KOPT-K1 (cell line): ENCODE data around the gene REX1BD.

Experiments used
- H3K27ac ChIP-seq: fragments of 200-600 bp; sonication (generic); 2 replicates; pipeline ENCODE4 v1.5.1; 2016; ENCODE audit warnings: antibody characterized with exemption, mild to moderate bottlenecking, low read depth, low read length; ENCODE audit not compliant: poor library complexity, severe bottlenecking
- H3K36me3 ChIP-seq: fragments of 200-600 bp; sonication (generic); 2 replicates; pipeline ENCODE4 v1.5.1; 2017; ENCODE audit warnings: antibody characterized with exemption, mild to moderate bottlenecking, low read length, moderate library complexity; ENCODE audit not compliant: insufficient read depth
- H3K9me3 ChIP-seq: fragments of 200-600 bp; sonication (generic); 2 replicates; pipeline ENCODE4 v1.5.1; 2017; ENCODE audit warnings: antibody characterized with exemption, low read length, mild to moderate bottlenecking; ENCODE audit not compliant: insufficient read depth, poor library complexity, severe bottlenecking

The REX1BD gene

DNA sequence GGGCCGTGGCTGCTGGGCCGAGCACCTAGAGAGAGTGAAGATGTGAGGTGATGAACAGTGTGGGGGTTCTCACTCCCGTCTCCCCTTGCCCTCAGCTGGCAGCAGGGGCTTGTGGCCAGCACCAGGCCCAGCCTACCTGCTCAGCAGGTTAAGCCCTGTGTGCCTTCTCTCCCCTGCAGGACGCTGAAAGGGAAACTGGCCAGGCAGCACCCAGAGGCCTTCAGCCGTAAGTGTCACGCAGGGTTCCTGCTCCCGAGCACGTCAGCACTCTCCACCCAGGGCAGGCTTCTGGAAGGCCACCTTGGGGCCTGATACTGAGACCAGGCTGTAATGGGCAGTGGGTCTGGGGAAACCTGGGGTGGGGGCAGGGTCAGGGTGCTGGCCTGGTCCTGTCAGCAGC, 21.6 kb upstream of the REX1BD start:
- H3K9me3 ChIP-seq = no peaks in the 10 kb centered on the region
- H3K27ac ChIP-seq = no peak overlapping the region
- H3K36me3 ChIP-seq = peaks cover 78% of the 10 kb centered on the region

GRCh38 chr19:18568367-18568766, 20.2 kb upstream of the REX1BD start:
- H3K9me3 ChIP-seq = no peaks in the 10 kb centered on the region
- no peak overlapping the region for H3K27ac ChIP-seq
- peaks cover 70% of the 10 kb centered on the region for H3K36me3 ChIP-seq

DNA sequence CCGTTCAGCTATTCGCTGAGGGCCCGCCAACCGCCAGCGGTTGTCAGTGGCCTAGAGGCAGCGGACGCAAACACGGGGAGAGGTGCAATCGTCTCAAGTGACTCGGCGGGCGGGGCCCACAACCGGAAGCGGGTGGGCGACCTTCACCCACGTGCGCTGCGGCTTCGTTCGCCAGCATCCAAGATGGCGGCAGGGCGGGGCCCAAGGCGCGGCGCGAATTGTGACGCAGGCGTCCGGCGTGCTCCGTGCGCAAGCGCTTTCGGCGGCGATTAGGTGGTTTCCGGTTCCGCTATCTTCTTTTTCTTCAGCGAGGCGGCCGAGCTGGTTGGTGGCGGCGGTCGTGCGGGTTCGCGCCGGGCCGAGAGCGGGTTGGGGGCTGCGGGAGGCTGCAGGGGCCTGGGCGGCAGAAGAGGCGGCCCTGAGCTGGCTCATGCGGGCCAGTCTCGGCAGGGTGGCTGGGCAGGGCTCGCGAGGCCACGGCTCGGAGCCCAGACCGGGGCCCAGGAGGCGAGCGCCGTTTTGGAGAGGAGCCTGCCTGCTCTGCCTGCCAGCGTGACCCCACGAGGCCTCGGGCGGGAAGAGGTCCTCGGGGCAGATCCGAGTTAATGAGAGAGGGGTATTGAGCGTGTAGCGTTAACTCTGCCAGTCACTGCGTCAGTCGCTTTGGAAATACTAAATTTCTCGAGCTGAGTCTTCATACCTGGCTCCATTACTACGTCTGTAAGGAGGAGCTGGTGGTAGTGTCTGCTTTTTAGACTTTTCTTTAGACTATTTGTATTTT, 16.8 kb upstream of the REX1BD start, which contains the start of gene UBA52:
UBA52 (plus strand) TSS at position 294 of the 781 bp plus-strand sequence. CDS start 1,444 bp downstream, outside the sequence.
- Histone ChIP-seq H3K9me3 (no peaks in the 10 kb centered on the region), H3K36me3 (peaks cover 70% of the 10 kb centered on the region), H3K27ac (peak within 1 kb of the TSS; percentile 80)

DNA sequence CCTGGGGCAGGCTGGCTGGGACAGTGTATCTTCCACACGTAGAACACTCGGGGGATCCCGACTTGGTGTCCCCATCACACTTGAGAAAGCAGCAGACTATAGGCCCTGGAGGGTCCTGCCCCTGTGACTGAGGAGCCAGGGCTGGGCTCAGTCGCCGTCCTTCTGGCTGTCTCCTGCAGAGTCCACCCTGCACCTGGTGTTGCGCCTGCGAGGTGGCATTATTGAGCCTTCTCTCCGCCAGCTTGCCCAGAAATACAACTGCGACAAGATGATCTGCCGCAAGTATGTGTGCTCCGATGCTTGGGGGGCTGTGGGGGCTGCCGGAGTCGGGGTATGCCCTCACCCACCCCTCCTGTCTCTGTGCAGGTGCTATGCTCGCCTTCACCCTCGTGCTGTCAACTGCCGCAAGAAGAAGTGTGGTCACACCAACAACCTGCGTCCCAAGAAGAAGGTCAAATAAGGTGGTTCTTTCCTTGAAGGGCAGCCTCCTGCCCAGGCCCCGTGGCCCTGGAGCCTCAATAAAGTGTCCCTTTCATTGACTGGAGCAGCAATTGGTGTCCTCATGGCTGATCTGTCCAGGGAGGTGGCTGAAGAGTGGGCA, 13.8 kb upstream of the REX1BD start:
- Histone ChIP-seq H3K9me3 (no peaks in the 10 kb centered on the region), H3K36me3 (peaks cover 60% of the 10 kb centered on the region), H3K27ac (no peak overlapping the region)

- H3K36me3 ChIP-seq = peaks cover 60% of the 10 kb centered on the region
- H3K9me3 ChIP-seq = no peaks in the 10 kb centered on the region
- H3K27ac ChIP-seq = no peak overlapping the region
Observed at GRCh38 chr19:18576383-18576782, 12.2 kb upstream of the REX1BD start.

- Histone ChIP-seq H3K36me3 (peaks cover 60% of the 10 kb centered on the region), H3K9me3 (no peaks in the 10 kb centered on the region)
Observed at GRCh38 chr19:18577365-18577914, 11.2 kb upstream of the REX1BD start.

GRCh38 chr19:18580311-18580710, 8.3 kb upstream of the REX1BD start:
- Histone ChIP-seq H3K27ac (no peak overlapping the region), H3K9me3 (no peaks in the 10 kb centered on the region), H3K36me3 (peaks cover 34% of the 10 kb centered on the region)

More at GRCh38 chr19:18577365-18577914, 11.2 kb upstream of the REX1BD start:
- H3K27ac ChIP-seq = no peak overlapping the region

DNA sequence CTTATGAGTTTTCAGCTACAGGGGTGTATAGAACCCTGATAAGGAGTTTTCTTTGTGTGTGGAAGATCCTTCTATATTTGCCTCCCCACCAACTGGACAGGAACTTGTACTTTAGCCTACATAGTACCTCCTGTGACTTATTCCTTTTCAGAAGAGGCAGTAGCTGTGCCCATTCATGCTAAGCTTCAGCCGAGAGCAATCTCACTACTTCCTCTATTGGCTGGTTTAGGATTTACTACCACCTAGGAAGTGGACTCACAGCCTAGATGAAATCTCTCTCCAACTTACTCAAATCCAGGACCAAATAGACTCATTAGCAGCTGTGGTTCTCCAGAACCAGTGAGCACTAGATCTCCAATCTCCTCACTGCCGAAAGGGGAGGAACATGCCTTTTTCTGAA, 2.3 kb upstream of the REX1BD start:
- H3K9me3 ChIP-seq = no peaks in the 10 kb centered on the region
- H3K36me3 ChIP-seq = peaks cover 7% of the 10 kb centered on the region; the same call in 1 of the 2 replicates
- H3K27ac ChIP-seq = no peak overlapping the region

DNA sequence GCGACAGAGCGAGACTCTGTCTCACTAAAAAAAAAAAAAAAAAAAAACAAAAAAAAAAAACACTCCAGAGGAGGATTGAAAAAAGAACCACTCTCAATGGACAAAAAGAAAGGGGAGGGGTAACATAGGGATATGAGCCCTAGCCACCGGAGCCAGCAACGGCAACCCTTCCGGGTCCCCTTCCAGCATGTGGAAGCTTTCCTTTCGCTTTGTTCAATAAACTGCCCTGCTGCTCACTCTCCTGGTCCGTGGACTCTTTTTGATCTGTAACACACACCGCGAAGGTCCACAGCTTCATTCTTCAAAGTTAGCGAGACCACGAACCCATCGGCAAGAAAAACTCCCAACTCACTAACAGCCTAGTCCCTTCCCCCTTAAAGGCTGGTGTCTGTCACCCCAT, 1.0 kb upstream of the REX1BD start:
- Histone ChIP-seq H3K27ac (peak overlapping the region; percentile 73), H3K9me3 (no peaks in the 10 kb centered on the region), H3K36me3 (peaks cover 8% of the 10 kb centered on the region; the same call in 1 of the 2 replicates)

DNA sequence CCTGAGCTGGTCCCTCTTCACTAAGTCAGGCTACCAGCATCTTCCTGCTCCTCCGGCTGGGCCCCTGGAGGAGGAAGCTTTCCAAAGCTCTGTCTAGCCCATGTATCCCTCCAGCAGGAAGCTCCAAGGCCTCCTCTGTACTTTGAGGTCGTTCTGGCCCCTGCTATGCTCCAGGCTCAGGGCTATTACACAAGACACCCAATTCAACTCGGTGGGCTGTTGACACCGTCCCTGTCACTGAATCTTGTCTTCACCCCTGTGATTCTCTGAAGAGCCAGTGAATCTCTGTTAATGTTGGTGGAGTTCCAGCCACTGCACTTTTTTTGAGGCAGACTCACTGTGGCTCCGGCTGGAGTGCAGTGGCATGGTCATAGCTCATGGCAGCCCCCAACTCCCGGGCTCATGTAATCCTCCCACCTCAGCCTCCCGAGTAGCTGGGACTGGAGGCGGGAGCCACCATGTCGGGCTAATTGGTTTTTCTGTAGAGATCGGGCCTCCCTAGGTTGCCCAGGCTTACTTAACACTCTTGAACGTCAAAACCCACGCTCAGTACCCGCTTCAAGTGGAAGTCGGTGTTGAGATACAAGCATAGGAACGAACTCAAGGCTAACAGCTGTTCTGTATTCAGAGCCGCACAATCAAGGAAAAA, 512 bp upstream of the REX1BD start:
- H3K27ac ChIP-seq = peak overlapping the region; percentile 73
- no peaks in the 10 kb centered on the region for H3K9me3 ChIP-seq
- H3K36me3 ChIP-seq = peaks cover 8% of the 10 kb centered on the region; the same call in 1 of the 2 replicates

- Histone ChIP-seq H3K27ac (peak overlapping the region; percentile 73), H3K36me3 (peaks cover 8% of the 10 kb centered on the region; the same call in 1 of the 2 replicates), H3K9me3 (no peaks in the 10 kb centered on the region)
Observed at GRCh38 chr19:18589380-18590272, 1.0 kb downstream of the REX1BD start.

GRCh38 chr19:18590273-18591272, 2.0 kb downstream of the REX1BD start:
- H3K27ac ChIP-seq = no peak overlapping the region
- no peaks in the 10 kb centered on the region for H3K9me3 ChIP-seq
- H3K36me3 ChIP-seq = peaks cover 8% of the 10 kb centered on the region; the same call in 1 of the 2 replicates

- Histone ChIP-seq H3K9me3 (no peaks in the 10 kb centered on the region), H3K36me3 (peaks cover 8% of the 10 kb centered on the region; the same call in 1 of the 2 replicates), H3K27ac (no peak overlapping the region)
Observed at GRCh38 chr19:18591735-18592385, 3.3 kb downstream of the REX1BD start.
